ENCODE data around the gene SLC5A8.
"Not testable (repeated sequence)": the region's sequence is repeated elsewhere in the genome, so short reads cannot be mapped to it uniquely, and the experiment has no call there.

The SLC5A8 gene

GRCh38 chr12:101166866-101167265 is 43.2 kb downstream of the SLC5A8 start:
- no peak for DNase-seq

GRCh38 chr12:101165319-101165718 is 44.7 kb downstream of the SLC5A8 start:
- DNase-seq: no peak

DNA sequence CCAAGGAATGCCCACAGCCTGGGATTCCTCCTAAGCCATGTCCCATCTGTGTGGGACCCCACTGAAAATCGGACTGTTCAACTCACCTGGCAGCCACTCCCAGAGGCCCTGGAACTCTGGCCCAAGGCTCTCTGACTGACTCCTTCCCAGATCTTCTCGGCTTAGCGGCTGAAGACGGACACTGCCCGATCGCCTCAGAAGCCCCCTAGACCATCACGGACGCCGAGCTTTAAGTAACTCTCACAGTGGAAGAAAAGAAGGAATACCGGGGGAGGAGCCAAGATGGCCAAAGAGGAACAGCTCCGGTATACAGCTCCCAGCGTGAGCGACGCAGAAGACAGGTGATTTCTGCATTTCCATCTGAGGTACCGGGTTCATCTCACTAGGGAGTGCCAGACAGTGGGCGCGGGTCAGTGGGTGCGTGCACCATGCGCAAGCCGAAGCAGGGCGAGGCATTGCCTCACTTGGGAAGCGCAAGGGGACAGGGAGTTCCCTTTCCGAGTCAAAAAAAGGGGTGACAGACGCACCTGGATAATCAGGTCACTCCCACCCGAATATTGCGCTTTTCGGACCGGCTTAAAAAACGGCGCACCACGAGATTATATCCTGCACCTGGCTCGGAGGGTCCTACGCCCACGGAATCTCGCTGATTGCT is 64.1 kb downstream of the SLC5A8 start:
- DNase-seq: not testable (repeated sequence)

GRCh38 chr12:101127521-101128219 is 82.4 kb downstream of the SLC5A8 start:
- DNase-seq: no peak

DNA sequence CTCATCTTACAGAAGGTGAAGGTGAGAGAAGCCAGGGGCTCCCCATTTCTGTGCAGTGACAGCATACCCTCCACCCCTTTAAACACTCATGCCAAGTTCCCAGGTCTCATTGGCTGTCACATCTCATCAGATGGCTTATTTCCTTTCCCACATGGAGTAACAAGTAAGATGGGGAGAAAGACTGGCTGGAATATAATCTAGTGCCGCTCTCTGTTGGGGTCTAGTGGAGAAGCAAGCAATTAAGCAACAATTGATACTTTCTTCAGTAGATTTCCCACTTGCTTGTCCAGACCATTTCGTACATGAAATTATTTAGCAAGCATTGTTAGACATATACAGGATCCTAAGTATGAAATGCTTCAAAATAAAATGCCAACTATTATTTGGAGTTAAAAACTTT is 92.2 kb downstream of the SLC5A8 start:
- no peak for DNase-seq

DNA sequence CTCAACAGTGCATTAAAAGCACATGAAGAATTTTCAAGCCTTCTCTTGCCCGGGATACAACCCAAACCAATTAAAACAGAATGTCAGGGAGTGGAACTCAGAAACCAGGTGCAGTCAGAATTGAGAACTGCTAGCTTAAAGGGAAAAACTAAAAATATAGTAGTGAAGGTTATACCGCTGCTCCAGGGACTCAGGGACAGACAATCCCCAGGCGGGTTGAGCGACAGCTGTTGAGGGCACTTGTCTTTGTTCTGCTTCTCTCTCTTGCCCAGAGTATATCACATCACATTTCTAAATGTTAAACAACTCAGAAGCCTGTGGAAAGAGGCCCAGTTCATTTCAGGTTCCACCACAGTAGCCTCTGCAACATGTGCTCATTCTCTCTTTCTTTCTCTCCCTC is 93.1 kb downstream of the SLC5A8 start:
- DNase-seq: no peak

DNA sequence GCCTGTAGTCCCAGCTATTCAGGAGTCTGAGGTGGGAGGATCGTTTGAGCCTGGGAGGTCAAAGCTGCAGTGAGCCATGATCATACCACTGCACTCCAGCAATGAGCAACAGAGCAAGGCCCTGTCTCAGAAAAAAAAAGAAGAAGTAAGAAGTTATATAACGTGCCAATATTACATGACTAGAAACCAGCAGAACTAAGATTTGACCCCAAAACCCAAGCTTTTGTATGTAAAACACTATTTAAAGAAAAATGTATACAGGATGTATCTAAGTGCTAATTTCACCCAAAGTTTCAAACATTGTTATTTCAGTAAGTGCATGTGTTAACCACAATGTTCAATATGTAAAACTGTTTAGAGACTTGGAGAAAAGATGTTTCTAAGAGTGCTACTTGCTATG is 94.7 kb downstream of the SLC5A8 start:
- DNase-seq: no peak

DNA sequence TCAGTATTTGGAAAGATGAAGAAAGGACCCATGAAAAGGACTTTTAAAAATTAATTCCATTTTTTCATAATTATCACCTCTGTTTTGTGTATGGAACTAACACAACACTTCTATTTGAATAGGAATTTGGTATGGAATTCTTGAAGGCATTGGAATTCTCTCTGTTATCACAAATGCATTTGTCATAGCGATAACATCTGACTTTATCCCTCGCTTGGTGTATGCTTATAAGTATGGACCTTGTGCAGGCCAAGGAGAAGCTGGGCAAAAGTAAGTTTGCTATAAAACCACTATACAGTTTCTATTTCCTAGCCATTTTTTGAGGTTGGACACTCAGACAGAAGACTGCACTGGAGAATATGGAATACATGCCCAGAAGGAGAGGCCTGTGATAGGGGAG is 98.6 kb downstream of the SLC5A8 start:
- DNase-seq: no peak

DNA sequence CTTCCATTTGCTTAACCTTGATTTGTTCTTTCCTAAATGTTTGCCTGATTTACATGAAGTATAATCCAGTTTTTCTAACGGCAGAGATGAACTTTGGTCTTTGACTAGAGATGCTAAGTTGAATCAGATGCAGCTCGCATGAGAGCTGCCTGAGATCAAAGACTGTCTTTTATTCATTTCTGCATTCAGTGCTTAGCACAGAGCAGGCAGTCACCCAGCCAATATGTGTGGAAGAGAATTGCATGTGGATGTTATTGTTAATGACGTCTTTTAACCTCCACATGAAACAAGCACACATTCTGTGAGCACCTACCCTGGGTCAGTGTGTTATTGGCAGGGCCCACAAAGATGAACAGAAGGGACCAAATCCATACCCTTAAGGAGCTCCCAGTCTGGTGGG is 99.2 kb downstream of the SLC5A8 start:
- no peak for DNase-seq

DNA sequence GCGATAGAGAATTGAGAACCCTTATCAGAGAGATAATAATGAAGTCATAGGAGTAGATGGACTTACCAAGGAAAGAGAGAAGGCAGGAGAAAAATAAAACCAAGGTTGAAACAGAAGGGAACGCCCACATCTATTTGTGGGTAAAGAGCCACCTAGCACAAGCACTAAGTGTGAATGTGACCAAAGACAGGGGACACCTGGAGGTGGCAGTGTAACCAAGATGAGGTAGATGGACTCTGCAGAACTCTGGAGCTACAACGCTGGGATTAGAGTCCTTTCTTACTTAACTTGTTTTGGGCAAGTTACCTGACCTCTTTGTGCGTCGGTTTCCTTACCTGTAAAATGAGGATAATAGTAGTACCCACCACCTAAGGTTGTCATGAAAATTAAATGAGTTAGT is 101.9 kb downstream of the SLC5A8 start:
- no peak for DNase-seq

GRCh38 chr12:101107032-101107763 is 102.8 kb downstream of the SLC5A8 start:
- no peak for DNase-seq
